ENCODE measurements around the gene LHX4.

LHX4 gene

GRCh38 chr1:180295999-180296398 is 65.9 kb downstream of the LHX4 start:
- Histone ChIP-seq H3K36me3 (ENCODE audit: control insufficient read depth, low read length) (no peaks in the 10 kb centered on the region), H3K9me3 (ENCODE audit: control insufficient read depth, insufficient read depth, low read length) (no peaks in the 10 kb centered on the region), H3K4me1 (ENCODE audit: control insufficient read depth, low read length) (peaks cover 3% of the 10 kb centered on the region; the same call in 1 of the 2 replicates), H3K27ac (ENCODE audit: low read depth, low read length) (no peak overlapping the region), H3K4me2 (ENCODE audit: low read length) (no peak overlapping the region), H3K27me3 (ENCODE audit: control insufficient read depth, low read length) (no peaks in the 10 kb centered on the region), H3K79me2 (ENCODE audit: control insufficient read depth, low read length) (no peaks in the 10 kb centered on the region), H4K20me1 (ENCODE audit: control insufficient read depth, insufficient read depth, low read depth, low read length) (no peaks in the 10 kb centered on the region), H3K4me3 (ENCODE audit: low read length) (no peak overlapping the region), H3K9me2 (replicated peaks; ENCODE audit: control insufficient read depth, low read length) (no peaks in the 10 kb centered on the region), H3F3A (ENCODE audit: control insufficient read depth, insufficient read depth) (no peaks in the 10 kb centered on the region)
- TF ChIP-seq CTCF (IDR thresholded peaks at IDR 0.05; ENCODE audit: low read depth, low read length, poor library complexity, severe bottlenecking) (no peak), EZH2phosphoT487 (IDR thresholded peaks at IDR 0.05; ENCODE audit: borderline replicate concordance, low read length) (no peak)

GRCh38 chr1:180299479-180300221 is 69.6 kb downstream of the LHX4 start:
- no peaks in the 10 kb centered on the region for H3F3A ChIP-seq (ENCODE audit: control insufficient read depth, insufficient read depth)
- no peaks in the 10 kb centered on the region for H4K20me1 ChIP-seq (ENCODE audit: control insufficient read depth, insufficient read depth, low read depth, low read length)
- no peak overlapping the region for H3K27ac ChIP-seq (ENCODE audit: low read depth, low read length)
- H3K36me3 ChIP-seq (ENCODE audit: control insufficient read depth, low read length): no peaks in the 10 kb centered on the region
- no peak overlapping the region for H3K4me2 ChIP-seq (ENCODE audit: low read length)
- no peak for TF ChIP-seq EZH2phosphoT487 (IDR thresholded peaks at IDR 0.05; ENCODE audit: borderline replicate concordance, low read length)
- TF ChIP-seq CTCF (IDR thresholded peaks at IDR 0.05; ENCODE audit: low read depth, low read length, poor library complexity, severe bottlenecking): no peak
- no peak overlapping the region for H3K4me3 ChIP-seq (ENCODE audit: low read length)
- H3K9me3 ChIP-seq (ENCODE audit: control insufficient read depth, insufficient read depth, low read length): no peaks in the 10 kb centered on the region
- no peaks in the 10 kb centered on the region for H3K79me2 ChIP-seq (ENCODE audit: control insufficient read depth, low read length)
- H3K4me1 ChIP-seq (ENCODE audit: control insufficient read depth, low read length): peaks cover 3% of the 10 kb centered on the region; the same call in 1 of the 2 replicates
- no peaks in the 10 kb centered on the region for H3K9me2 ChIP-seq (replicated peaks; ENCODE audit: control insufficient read depth, low read length)
- no peaks in the 10 kb centered on the region for H3K27me3 ChIP-seq (ENCODE audit: control insufficient read depth, low read length)

- Histone ChIP-seq H4K20me1 (ENCODE audit: control insufficient read depth, insufficient read depth, low read depth, low read length) (no peaks in the 10 kb centered on the region), H3K79me2 (ENCODE audit: control insufficient read depth, low read length) (no peaks in the 10 kb centered on the region), H3F3A (ENCODE audit: control insufficient read depth, insufficient read depth) (no peaks in the 10 kb centered on the region), H3K4me2 (ENCODE audit: low read length) (no peak overlapping the region), H3K27ac (ENCODE audit: low read depth, low read length) (no peak overlapping the region), H3K9me2 (replicated peaks; ENCODE audit: control insufficient read depth, low read length) (no peaks in the 10 kb centered on the region), H3K9me3 (ENCODE audit: control insufficient read depth, insufficient read depth, low read length) (no peaks in the 10 kb centered on the region; the same call in 1 of the 2 replicates), H3K4me1 (ENCODE audit: control insufficient read depth, low read length) (peaks cover 3% of the 10 kb centered on the region; the same call in 1 of the 2 replicates), H3K27me3 (ENCODE audit: control insufficient read depth, low read length) (no peaks in the 10 kb centered on the region), H3K4me3 (ENCODE audit: low read length) (no peak overlapping the region), H3K36me3 (ENCODE audit: control insufficient read depth, low read length) (no peaks in the 10 kb centered on the region)
- TF ChIP-seq CTCF (IDR thresholded peaks at IDR 0.05; ENCODE audit: low read depth, low read length, poor library complexity, severe bottlenecking) (no peak), EZH2phosphoT487 (IDR thresholded peaks at IDR 0.05; ENCODE audit: borderline replicate concordance, low read length) (no peak)
Measured at GRCh38 chr1:180301135-180301742, 71.2 kb downstream of the LHX4 start.

Measured in DOHH2 (cell line).